Nephron (organoid): ENCODE measurements around the gene IRX5.

Experiments
- H3K27ac Mint-ChIP-seq, 3 experiments: 2 replicates each; pipeline ENCODE4 v1.8.0; 2020; ENCODE audit warnings: mixed read lengths in 3 of 3, mild to moderate bottlenecking in 2 of 3, moderate library complexity in 1 of 3
- H3K27me3 Mint-ChIP-seq: 2 replicates; pipeline ENCODE4 v1.8.0; 2021; ENCODE audit warnings: low read depth, mild to moderate bottlenecking, moderate library complexity, mixed read lengths
- H3K36me3 Mint-ChIP-seq: 2 replicates; pipeline ENCODE4 v1.8.0; 2020; ENCODE audit warnings: low read depth, mixed read lengths
- H3K4me1 Mint-ChIP-seq: 2 replicates; pipeline ENCODE4 v1.8.0; 2020; ENCODE audit warnings: mixed read lengths
- H3K4me3 Mint-ChIP-seq, 3 experiments: 2 replicates each; pipeline ENCODE4 v1.8.0; 2020; ENCODE audit warnings: mild to moderate bottlenecking in 3 of 3, mixed read lengths in 3 of 3, moderate library complexity in 2 of 3
- H3K9me3 Mint-ChIP-seq: 2 replicates; pipeline ENCODE4 v1.8.0; 2020; ENCODE audit warnings: mixed read lengths
- TF ChIP-seq, protein P1 (sequence below), 3 experiments: fragments of 200-600 bp; sonication (generic); IDR thresholded peaks; one replicate each; pipeline ENCODE4 v1.5.0; 2021; ENCODE audit warnings: antibody characterized with exemption in 3 of 3; ENCODE audit not compliant: unreplicated experiment in 3 of 3

IRX5 gene

GRCh38 chr16:54946909-54947308 lies 16.2 kb downstream of the IRX5 start:
- H3K27me3 Mint-ChIP-seq, result peaks cover 96% of the 10 kb centered on the region
- no peak overlapping the region for H3K4me3 Mint-ChIP-seq
- no peak overlapping the region for H3K27ac Mint-ChIP-seq
- H3K9me3 Mint-ChIP-seq, result no peaks in the 10 kb centered on the region
- H3K36me3 Mint-ChIP-seq, result no peaks in the 10 kb centered on the region
- H3K4me1 Mint-ChIP-seq, result no peaks in the 10 kb centered on the region
- TF ChIP-seq, protein P1, sequence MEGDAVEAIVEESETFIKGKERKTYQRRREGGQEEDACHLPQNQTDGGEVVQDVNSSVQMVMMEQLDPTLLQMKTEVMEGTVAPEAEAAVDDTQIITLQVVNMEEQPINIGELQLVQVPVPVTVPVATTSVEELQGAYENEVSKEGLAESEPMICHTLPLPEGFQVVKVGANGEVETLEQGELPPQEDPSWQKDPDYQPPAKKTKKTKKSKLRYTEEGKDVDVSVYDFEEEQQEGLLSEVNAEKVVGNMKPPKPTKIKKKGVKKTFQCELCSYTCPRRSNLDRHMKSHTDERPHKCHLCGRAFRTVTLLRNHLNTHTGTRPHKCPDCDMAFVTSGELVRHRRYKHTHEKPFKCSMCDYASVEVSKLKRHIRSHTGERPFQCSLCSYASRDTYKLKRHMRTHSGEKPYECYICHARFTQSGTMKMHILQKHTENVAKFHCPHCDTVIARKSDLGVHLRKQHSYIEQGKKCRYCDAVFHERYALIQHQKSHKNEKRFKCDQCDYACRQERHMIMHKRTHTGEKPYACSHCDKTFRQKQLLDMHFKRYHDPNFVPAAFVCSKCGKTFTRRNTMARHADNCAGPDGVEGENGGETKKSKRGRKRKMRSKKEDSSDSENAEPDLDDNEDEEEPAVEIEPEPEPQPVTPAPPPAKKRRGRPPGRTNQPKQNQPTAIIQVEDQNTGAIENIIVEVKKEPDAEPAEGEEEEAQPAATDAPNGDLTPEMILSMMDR (IDR thresholded peaks at IDR 0.05; ENCODE audit: unreplicated experiment in 3 of 3), result no peak

DNA sequence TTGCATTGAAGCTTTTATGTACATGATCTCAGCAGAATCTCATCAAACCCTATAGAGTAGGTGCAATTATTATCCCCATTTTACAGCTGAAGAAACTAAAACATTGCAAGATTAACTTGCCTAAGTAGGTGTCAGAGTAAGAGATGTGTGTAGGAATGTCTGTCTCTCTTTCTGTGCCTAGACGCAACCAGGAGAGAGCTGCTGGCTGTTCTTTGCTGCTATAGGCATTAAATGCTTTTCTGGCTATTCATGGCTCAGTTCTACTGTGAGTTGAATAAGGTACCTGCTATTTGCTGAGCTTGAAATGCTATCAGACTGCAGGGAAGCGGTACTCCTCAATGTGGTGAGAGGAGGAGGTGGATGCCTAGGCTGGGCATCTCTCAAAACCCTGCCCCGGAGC lies 17.0 kb downstream of the IRX5 start:
- Mint-ChIP-seq H3K4me1 (no peaks in the 10 kb centered on the region), H3K4me3 (no peak overlapping the region), H3K9me3 (peaks cover 1% of the 10 kb centered on the region), H3K27ac (no peak overlapping the region), H3K27me3 (peaks cover 96% of the 10 kb centered on the region), H3K36me3 (no peaks in the 10 kb centered on the region)
- TF ChIP-seq, protein P1 (IDR thresholded peaks at IDR 0.05; ENCODE audit: unreplicated experiment in 3 of 3), result no peak

DNA sequence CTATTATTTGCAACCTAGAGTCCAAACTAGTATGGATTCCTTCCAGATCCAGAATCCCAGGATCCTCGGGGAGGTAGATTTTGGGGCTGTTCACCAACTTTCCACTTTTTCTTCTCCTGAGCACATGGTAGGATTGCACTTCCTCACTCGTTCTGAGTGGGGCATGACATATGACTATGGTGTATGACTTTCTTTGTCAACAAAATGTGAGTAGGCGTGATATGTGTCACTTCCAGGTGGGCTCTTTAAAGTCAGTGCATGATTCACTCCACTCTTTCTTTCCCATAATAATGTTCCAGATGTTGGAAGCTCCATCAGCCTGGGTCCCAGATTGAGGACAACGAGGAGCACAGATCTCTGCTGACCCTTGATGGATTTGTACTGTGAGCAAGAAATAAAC lies 21.5 kb downstream of the IRX5 start:
- peaks cover 3% of the 10 kb centered on the region for H3K9me3 Mint-ChIP-seq
- no peaks in the 10 kb centered on the region for H3K36me3 Mint-ChIP-seq
- TF ChIP-seq, protein P1 (IDR thresholded peaks at IDR 0.05; ENCODE audit: unreplicated experiment in 3 of 3), result no peak
- peaks cover 76% of the 10 kb centered on the region for H3K27me3 Mint-ChIP-seq
- H3K27ac Mint-ChIP-seq, result no peak overlapping the region
- H3K4me1 Mint-ChIP-seq, result peaks cover 13% of the 10 kb centered on the region
- H3K4me3 Mint-ChIP-seq, result no peak overlapping the region

- peaks cover 67% of the 10 kb centered on the region for H3K27me3 Mint-ChIP-seq
- H3K36me3 Mint-ChIP-seq, result no peaks in the 10 kb centered on the region
- no peak overlapping the region for H3K27ac Mint-ChIP-seq
- peaks cover 3% of the 10 kb centered on the region for H3K9me3 Mint-ChIP-seq
- H3K4me3 Mint-ChIP-seq, result no peak overlapping the region
- TF ChIP-seq, protein P1 (IDR thresholded peaks at IDR 0.05; ENCODE audit: unreplicated experiment in 3 of 3), result no peak
- peaks cover 13% of the 10 kb centered on the region for H3K4me1 Mint-ChIP-seq
Measured at GRCh38 chr16:54953461-54953860, 22.8 kb downstream of the IRX5 start.

DNA sequence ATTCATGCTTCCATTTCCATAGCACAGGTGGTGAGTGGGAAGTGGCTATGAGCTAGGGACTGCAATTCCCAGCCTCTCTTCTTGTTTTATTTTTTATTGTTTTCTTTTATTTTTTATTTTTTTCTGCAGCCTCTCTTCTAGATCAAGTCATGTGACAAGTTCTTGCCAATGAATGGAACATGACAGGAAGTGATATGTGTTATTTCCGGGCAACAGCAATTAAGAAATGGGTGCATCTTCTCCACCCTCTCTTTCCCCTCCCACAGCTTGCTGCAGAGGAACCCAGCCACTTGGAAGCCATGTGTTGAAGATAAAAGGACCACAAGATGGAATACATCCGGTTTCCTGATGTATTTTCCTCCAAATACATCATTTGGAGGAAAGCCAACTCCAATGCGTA lies 23.6 kb downstream of the IRX5 start:
- TF ChIP-seq, protein P1 (IDR thresholded peaks at IDR 0.05; ENCODE audit: unreplicated experiment in 3 of 3), result no peak
- peaks cover 3% of the 10 kb centered on the region for H3K9me3 Mint-ChIP-seq
- peaks cover 13% of the 10 kb centered on the region for H3K4me1 Mint-ChIP-seq
- no peak overlapping the region for H3K4me3 Mint-ChIP-seq
- H3K36me3 Mint-ChIP-seq, result no peaks in the 10 kb centered on the region
- H3K27ac Mint-ChIP-seq, result no peak overlapping the region
- peaks cover 67% of the 10 kb centered on the region for H3K27me3 Mint-ChIP-seq

GRCh38 chr16:54955757-54956156 lies 25.1 kb downstream of the IRX5 start:
- no peak overlapping the region for H3K4me3 Mint-ChIP-seq
- H3K9me3 Mint-ChIP-seq, result peaks cover 3% of the 10 kb centered on the region
- H3K27me3 Mint-ChIP-seq, result peaks cover 58% of the 10 kb centered on the region
- peaks cover 13% of the 10 kb centered on the region for H3K4me1 Mint-ChIP-seq
- TF ChIP-seq, protein P1 (IDR thresholded peaks at IDR 0.05; ENCODE audit: unreplicated experiment in 3 of 3), result no peak
- H3K27ac Mint-ChIP-seq, result no peak overlapping the region
- H3K36me3 Mint-ChIP-seq, result no peaks in the 10 kb centered on the region
